Mesodermal cell (in vitro differentiated cells): Measurements from ENCODE around the gene ARID1A.
A peak's percentile ranks its signal among the peaks of the same experiment; 100 is the strongest.
"Not testable (repeated sequence)": the region's sequence is repeated elsewhere in the genome, so short reads cannot be mapped to it uniquely, and the experiment has no call there.

Experiments
- H3K27ac ChIP-seq: 2 replicates; pipeline ENCODE4 v1.7.0; 2013; ENCODE audit warnings: mild to moderate bottlenecking, low read depth, low read length, moderate library complexity; ENCODE audit not compliant: severe bottlenecking
- H3K36me3 ChIP-seq: 2 replicates; pipeline ENCODE4 v1.7.1; 2013; ENCODE audit warnings: mild to moderate bottlenecking, low read length, moderate library complexity; ENCODE audit not compliant: control insufficient read depth, insufficient read depth
- H3K4me1 ChIP-seq: one replicate; pipeline ENCODE4 v1.7.1; 2013; ENCODE audit warnings: mild to moderate bottlenecking, low read length; ENCODE audit not compliant: insufficient read depth, control insufficient read depth, poor library complexity, severe bottlenecking
- H3K4me3 ChIP-seq: 2 replicates; pipeline ENCODE4 v1.7.0; 2013; ENCODE audit warnings: low read length, control low read depth, mild to moderate bottlenecking; ENCODE audit not compliant: insufficient read depth, poor library complexity, severe bottlenecking; ENCODE audit errors: extremely low read depth
- H3K9me3 ChIP-seq: 2 replicates; pipeline ENCODE4 v1.7.1; 2013; ENCODE audit warnings: mild to moderate bottlenecking, low read length, moderate library complexity; ENCODE audit not compliant: control insufficient read depth
- WGBS, 2 experiments: methylation state at CpG; one replicate each; pipeline ENCODE4 v1.1.5; 2013; ENCODE audit warnings: missing lambda C conversion rate in 2 of 2; ENCODE audit not compliant: insufficient coverage in 2 of 2; 5-methylcytosine and 5-hydroxymethylcytosine counted together

The ARID1A gene

GRCh38 chr1:26789612-26789865 is 93.7 kb downstream of the ARID1A start:
- WGBS, 2 experiments: 84% methylated on average over 2 of the region's 3 CpGs
- Histone ChIP-seq H3K4me1 (peaks cover 40% of the 10 kb centered on the region), H3K36me3 (peaks cover 4% of the 10 kb centered on the region), H3K9me3 (no peaks in the 10 kb centered on the region), H3K27ac (no peak overlapping the region), H3K4me3 (no peak overlapping the region)

DNA sequence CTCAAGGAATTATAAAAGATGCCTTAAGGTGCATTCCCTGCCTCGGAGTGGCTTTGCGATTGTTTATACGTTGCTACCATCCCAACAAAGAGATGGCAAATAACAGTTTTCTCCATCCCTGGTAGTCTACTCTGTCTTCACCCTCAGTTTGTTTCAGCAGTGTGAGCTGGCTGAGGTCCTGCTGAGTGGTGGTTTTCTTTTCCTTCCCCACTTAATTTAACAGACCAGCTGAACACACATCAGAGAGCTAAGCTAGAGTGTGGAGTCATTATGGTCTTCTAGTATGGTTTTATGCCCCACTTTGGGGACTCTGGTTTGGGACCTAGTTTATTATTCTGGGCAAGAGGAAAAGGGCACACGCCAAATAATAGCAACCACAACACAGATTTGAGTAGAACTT is 94.1 kb downstream of the ARID1A start:
- Histone ChIP-seq H3K9me3 (no peaks in the 10 kb centered on the region), H3K4me3 (no peak overlapping the region), H3K36me3 (peaks cover 8% of the 10 kb centered on the region), H3K27ac (no peak overlapping the region), H3K4me1 (peaks cover 36% of the 10 kb centered on the region)
- WGBS, 2 experiments: 81 to 85% methylated on average over 3 of the region's 4 CpGs

DNA sequence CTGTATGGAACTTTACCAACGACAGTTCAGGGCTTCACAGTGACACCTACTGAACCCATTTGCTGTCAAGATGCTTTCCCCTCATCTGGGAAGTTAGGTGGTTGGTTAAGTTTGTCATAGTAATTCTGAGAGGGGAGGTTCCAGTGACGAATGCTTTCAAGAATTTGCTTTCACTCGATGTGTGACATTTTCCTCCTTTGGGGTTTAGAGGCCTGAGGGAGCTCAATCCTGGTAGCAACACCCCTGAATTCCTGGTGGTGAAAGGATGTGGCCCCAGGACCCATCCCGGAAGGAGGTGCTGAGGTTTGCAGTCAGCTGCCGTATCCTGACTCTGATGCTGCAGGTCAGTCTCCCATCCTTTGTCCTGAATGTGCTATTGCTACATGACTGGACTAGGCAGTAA is 94.7 kb downstream of the ARID1A start:
- H3K4me3 ChIP-seq: no peak overlapping the region
- H3K27ac ChIP-seq: no peak overlapping the region
- peaks cover 13% of the 10 kb centered on the region for H3K36me3 ChIP-seq
- 91 to 95% methylated on average over 2 to 4 of the region's 5 CpGs for WGBS, 2 experiments
- no peaks in the 10 kb centered on the region for H3K9me3 ChIP-seq
- peaks cover 30% of the 10 kb centered on the region for H3K4me1 ChIP-seq

GRCh38 chr1:26791148-26791547 is 95.3 kb downstream of the ARID1A start:
- H3K9me3 ChIP-seq: no peaks in the 10 kb centered on the region
- H3K4me3 ChIP-seq: no peak overlapping the region
- H3K4me1 ChIP-seq: peaks cover 24% of the 10 kb centered on the region
- peaks cover 13% of the 10 kb centered on the region for H3K36me3 ChIP-seq
- 83 to 93% methylated on average over 2 of the region's 6 CpGs for WGBS, 2 experiments
- H3K27ac ChIP-seq: no peak overlapping the region

DNA sequence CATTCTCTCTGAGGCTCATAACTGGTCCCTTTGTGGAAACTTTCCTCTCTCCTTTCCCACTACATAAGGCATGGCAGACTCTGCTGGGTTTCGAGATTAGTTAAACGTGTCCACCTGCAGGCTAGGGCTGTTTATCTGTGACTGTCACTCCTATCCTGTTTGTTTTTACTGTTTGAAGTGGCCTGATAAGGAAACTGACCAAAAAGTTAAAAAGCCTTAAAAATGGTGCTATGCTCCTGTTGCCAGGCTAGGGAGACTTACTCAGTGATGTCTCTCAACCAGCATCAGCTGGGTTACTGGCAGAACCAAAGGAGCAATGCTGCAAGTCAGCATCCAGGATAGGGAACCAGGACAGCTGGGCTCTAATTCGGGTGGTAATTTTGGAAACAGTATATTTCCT is 95.8 kb downstream of the ARID1A start:
- Histone ChIP-seq H3K27ac (no peak overlapping the region), H3K4me1 (peaks cover 19% of the 10 kb centered on the region), H3K36me3 (peaks cover 16% of the 10 kb centered on the region), H3K4me3 (no peak overlapping the region), H3K9me3 (no peaks in the 10 kb centered on the region)
- WGBS, 2 experiments: 67 to 86% methylated on average over 2 to 3 of the region's 3 CpGs

- Histone ChIP-seq H3K36me3 (peaks cover 22% of the 10 kb centered on the region), H3K9me3 (no peaks in the 10 kb centered on the region), H3K4me1 (peaks cover 11% of the 10 kb centered on the region), H3K27ac (no peak overlapping the region), H3K4me3 (no peak overlapping the region)
- WGBS, 2 experiments: 94 to 100% methylated on average over 2 of the region's 2 CpGs
Measured at GRCh38 chr1:26792924-26793323, 97.1 kb downstream of the ARID1A start.

DNA sequence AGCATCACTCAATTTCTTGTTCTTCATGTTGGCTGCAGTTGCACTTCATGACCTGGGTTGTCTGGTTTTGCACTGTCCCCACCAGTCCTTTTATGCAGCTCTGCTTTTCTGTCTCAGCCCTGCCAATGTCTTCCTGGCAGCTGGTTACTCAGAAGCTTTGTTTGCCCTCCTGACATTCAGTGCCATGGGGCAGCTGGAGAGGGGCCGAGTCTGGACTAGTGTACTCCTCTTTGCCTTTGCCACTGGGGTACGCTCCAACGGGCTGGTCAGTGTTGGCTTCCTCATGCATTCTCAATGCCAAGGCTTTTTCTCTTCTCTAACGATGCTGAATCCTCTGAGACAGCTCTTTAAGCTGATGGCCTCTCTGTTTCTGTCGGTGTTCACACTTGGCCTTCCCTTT is 98.6 kb downstream of the ARID1A start:
- Histone ChIP-seq H3K36me3 (peaks cover 22% of the 10 kb centered on the region), H3K9me3 (no peaks in the 10 kb centered on the region), H3K27ac (no peak overlapping the region), H3K4me3 (no peak overlapping the region), H3K4me1 (peaks cover 9% of the 10 kb centered on the region)
- WGBS, 2 experiments: 95 to 100% methylated on average over 5 of the region's 5 CpGs

GRCh38 chr1:26797627-26798026 is 101.8 kb downstream of the ARID1A start:
- Histone ChIP-seq H3K4me1 (peaks cover 20% of the 10 kb centered on the region), H3K4me3 (no peak overlapping the region), H3K9me3 (no peaks in the 10 kb centered on the region), H3K36me3 (peaks cover 22% of the 10 kb centered on the region), H3K27ac (no peak overlapping the region)
- 92 to 93% methylated on average over 2 of the region's 2 CpGs for WGBS, 2 experiments

GRCh38 chr1:26799479-26800142 is 103.8 kb downstream of the ARID1A start:
- peaks cover 18% of the 10 kb centered on the region for H3K36me3 ChIP-seq
- peaks cover 20% of the 10 kb centered on the region for H3K4me1 ChIP-seq
- 78 to 79% methylated on average over 2 to 4 of the region's 5 CpGs for WGBS, 2 experiments
- no peak overlapping the region for H3K4me3 ChIP-seq
- H3K27ac ChIP-seq: peak overlapping the region; percentile 81
- no peaks in the 10 kb centered on the region for H3K9me3 ChIP-seq

GRCh38 chr1:26803932-26804331 is 108.1 kb downstream of the ARID1A start:
- H3K4me1 ChIP-seq: peaks cover 18% of the 10 kb centered on the region
- not testable (repeated sequence) for H3K27ac ChIP-seq, H3K4me3 ChIP-seq, H3K9me3 ChIP-seq, H3K36me3 ChIP-seq
- WGBS, 2 experiments: 97 to 100% methylated on average over 14 to 20 of the region's 36 CpGs

GRCh38 chr1:26810105-26810504 is 114.3 kb downstream of the ARID1A start:
- not testable (repeated sequence) for H3K27ac ChIP-seq, H3K4me3 ChIP-seq, H3K4me1 ChIP-seq, H3K9me3 ChIP-seq, H3K36me3 ChIP-seq
- 79 to 86% methylated on average over 7 to 8 of the region's 11 CpGs for WGBS, 2 experiments
